ENCODE data around the gene EBF3.

EBF3 gene

DNA sequence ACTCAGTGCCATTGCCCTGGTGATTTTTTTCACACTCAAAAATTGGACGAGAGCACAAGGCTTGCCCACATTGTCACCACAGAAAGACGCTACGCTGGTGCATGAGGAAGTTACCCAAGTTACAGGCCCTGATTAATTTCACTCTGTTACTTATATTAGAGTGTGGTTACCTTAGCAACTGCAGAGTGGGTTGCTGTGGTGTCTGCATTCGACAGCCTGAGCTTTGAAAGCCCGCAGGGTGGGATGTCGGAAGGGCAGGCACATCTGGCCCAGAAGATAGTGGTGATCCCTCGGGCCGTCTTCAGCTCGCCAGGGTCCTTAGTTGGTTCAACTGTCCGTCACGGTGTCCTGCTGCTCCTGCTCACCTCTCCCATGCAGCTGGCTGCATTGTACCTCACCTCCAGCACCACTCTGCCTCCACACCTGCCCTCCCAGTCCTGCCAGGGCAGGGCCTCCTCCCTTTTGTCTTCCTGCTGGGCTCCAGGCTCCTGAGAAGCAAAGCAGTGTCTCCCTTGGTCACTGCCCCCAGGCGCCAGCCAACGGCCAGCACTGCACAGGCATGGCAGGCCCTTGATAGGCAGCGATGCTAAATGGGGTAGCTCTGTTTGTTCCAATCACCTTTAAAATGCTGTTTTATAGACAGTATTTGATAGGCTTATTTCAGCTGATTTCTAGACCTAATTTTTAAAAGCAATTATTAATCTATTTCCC, 167.2 kb downstream of the EBF3 start:
- DNase-seq (ENCODE audit: low spot score): no peak

DNA sequence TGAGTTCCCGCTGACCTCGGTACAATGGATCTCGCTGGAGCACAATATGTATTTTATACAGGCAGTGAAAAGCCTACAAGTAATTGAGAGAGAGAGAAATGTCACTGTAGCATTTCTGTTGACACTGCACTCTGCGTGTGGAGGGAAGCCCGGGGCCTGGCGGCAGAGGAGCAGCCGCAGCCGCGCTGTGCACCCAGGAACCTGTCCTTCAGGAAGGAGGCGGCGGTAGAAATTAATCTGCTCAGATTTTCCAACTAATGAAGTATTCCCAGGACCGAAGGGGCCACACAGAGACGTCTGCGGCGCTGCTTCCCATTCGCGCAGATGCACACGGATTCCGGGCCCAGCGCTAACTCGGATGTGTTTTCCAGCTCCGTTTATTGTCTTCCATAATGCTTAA, 170.1 kb downstream of the EBF3 start:
- DNase-seq (ENCODE audit: low spot score): no peak

- DNase-seq (ENCODE audit: low spot score): no peak
These were observed 170.6 kb downstream of the EBF3 start for GRCh38 chr10:129793479-129793878.

- DNase-seq (ENCODE audit: low spot score): no peak
These were observed 171.2 kb downstream of the EBF3 start for GRCh38 chr10:129792864-129793263.

- DNase-seq (ENCODE audit: low spot score): no peak
These were observed 171.9 kb downstream of the EBF3 start for GRCh38 chr10:129792141-129792540.

DNA sequence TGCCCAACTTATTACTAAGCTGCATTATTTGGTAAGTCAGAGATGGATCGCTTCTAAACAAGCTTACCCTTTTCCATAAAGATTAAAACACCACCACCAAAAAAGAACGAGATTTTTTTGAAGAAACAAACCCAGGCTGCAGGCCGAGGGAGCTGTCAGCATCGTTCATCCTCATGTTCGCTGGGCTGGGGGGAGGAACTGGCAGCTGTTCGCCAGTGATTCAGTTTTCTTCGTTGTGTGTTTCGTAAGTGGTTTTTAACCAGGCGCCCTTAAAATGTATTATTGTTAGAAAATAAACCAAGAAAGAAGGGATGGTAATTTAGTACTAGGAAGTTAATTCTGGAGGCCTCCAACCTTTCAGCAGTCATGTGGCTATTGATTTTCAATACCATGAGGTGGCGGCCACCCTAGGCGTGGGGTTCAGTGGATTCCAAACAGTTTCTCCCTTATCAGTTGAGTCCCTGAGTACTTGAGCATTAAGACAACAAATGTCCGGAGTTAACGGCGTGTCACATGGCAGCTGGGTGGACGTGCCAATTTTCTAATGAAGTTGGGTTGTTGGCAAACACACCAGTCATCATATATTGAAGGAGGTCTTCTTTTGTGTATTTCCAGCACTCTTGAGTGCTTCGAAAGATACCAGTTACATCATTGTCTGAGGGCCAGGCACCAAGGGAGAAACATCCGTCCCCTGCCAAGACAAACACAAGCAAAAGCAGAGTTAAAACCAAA, 173.2 kb downstream of the EBF3 start:
- DNase-seq (ENCODE audit: low spot score): no peak

GRCh38 chr10:129788215-129788614, 175.9 kb downstream of the EBF3 start:
- no peak for DNase-seq (ENCODE audit: low spot score)

- no peak for DNase-seq (ENCODE audit: low spot score)
These were observed 176.5 kb downstream of the EBF3 start for GRCh38 chr10:129787557-129787956.

GRCh38 chr10:129786216-129786615, 177.9 kb downstream of the EBF3 start:
- DNase-seq (ENCODE audit: low spot score): no peak

- no peak for DNase-seq (ENCODE audit: low spot score)
These were observed 178.5 kb downstream of the EBF3 start for GRCh38 chr10:129785536-129785981.
